Measurements from ENCODE around the gene CTSD.

CTSD gene

GRCh38 chr11:1742869-1743584, 20.7 kb downstream of the CTSD start:
- no peak for DNase-seq

DNA sequence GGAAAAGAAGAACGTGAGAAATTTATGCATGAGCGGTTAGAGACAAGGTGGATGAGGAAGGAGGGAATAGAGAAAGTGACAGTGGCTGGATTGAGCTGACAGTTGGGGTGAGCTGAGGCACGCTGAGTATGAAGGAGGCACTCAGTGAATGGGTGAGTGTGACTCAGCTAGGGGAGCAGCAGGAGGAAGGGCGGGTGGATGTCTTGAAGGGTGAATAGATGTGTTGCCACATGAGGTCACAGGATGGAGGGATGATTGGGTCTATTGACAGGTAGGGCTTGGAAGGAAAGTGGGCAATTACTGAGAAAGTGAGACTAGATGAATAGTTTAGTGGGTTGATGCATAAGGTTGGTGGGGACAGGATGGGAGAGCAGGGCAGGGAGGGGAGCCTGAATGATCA, 21.4 kb downstream of the CTSD start:
- DNase-seq = no peak

- no peak for DNase-seq
Observed at GRCh38 chr11:1741741-1742140, 22.0 kb downstream of the CTSD start.

GRCh38 chr11:1740786-1741530, 22.8 kb downstream of the CTSD start:
- no peak for DNase-seq

GRCh38 chr11:1739576-1739975, 24.2 kb downstream of the CTSD start:
- no peak for DNase-seq

DNA sequence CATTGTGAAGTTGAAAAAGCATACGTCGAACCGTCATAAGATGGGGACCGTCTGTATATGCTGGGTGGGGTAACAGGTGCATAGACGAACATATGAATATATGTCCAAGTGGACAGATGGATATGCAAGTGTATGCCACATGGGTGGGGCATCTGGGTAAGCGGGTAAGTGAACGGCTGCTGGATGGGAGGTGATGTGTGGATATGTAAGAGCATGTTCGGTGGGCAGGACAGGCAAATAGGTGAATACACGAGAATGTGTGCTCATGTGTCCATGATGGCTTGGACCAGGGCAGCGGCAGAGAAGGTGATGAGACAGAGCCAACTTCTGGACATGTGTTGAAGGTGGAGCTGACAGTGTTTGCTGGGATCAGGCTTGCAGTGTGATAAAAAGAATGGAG, 25.3 kb downstream of the CTSD start:
- DNase-seq = no peak

DNA sequence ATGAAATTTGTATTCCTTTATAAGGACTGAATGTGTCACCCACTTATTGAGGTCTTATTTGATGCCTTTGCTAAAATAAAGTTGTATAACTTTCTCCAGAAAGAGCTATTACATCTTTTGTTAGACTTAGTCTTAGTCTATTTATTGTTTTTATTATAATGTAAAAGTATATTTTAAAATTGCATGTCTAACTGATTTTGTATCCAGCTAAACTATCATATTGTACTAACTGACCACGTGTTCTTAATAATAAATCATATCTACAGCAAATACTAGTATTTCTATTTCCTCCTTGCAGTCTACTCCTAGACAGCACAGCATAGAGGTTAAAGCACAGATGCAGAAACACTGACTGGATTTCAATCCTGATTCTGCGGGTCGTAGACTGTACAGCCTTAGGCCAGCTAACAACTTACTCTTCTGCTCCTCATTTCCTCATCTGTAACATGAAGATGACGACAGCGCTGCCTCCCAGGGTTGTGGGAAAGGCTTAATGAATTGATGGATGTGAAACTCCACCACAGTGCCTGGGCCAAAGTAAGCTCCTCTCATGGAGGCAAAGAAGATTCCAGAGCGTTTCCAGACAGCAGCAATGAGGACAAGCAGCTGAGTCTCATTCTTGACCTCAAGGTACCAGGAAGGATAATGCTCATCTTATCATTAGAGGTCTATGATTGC, 26.5 kb downstream of the CTSD start:
- no peak for DNase-seq

DNA sequence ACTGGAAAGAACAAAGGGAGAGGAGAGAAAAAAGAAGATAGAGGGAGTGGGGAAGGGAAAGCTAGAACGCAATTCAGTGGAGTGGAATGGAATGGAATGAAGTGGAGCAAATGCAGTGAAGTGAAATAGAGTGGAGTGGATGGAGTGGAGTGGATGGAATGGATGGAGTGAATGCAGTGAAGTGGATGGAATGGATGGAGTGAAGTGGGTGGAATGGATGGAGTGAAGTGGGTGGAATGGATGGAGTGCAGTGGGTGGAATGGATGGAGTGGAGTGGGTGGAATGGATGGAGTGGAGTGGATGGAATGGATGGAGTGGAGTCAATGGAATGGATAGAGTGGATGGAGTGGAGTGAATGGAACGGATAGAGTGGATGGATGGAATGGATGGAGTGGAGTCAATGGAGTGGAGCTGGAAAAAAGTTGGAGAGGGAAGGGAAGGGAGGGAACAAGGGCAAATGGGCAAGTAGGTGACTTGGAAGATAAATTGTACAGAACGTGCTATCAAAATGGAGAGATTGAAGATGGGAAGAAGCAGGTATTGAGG, 27.2 kb downstream of the CTSD start:
- DNase-seq = no peak

GRCh38 chr11:1735271-1735670, 28.5 kb downstream of the CTSD start:
- DNase-seq = no peak

DNA sequence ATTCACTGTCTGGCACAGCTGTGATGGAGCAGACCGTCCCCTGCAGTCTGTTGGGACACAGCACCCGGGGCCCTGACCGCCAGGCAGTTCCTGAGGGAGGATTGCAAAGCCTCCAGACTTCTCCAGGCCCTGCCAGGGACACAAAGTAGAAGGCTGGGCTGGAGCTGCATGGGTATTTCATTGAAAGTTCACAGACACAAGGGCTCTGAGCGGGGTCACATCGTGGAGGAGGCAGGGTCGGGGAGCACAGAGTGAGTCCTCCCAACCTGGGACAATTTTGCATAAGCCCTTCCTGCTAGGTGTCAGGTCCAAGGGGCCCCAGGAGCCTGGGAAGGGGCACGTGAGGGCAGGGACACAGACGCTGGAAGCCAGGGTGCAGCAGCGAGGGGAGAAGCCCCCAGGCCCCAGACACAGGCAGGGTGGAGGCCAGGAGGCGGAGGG, 29.1 kb downstream of the CTSD start:
- no peak for DNase-seq

DNA sequence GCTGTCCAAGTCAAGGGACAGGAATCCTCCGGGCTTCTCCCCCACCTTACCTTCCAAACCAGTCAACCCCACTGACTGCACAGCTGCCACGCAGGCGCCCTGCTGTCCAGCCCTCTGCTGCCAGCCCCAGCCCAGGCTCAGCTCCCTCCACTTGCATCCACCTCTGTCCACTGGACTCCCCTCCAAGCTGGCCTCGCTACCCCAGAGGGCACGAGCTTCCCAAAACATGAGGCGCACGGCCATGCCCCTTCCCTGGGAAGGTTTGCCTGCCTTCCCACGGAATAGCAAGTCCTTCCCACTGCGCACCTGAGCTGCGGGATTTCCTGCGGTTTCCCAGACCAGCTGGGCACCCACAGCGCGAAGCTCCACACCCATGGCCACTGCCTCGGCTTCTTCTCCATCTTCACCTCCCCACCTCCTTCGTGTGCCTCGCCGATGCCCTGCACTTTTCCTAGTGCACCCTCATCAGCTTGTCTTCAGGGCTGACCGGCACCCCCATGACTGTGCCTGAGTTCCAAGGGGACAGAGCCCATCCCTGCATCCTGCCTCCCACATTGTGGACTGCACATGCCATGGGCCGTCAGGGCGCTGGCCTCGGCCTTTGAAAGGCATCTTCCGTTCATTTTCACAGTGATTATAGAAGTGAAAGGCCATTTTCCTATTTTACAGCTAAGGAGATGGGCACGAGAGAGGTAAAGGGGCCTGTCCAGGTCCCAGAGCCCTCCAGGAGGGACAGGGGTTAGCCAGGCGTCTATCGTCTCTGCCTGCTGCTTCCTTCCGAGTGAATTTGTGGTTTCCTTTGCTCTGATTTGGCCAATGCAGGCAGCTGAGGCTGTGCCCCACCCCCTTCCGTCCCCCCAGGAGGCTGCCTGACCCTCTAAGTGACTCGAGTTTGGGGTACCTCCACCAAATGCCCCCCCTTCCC, 29.7 kb downstream of the CTSD start:
- DNase-seq = no peak

DNA sequence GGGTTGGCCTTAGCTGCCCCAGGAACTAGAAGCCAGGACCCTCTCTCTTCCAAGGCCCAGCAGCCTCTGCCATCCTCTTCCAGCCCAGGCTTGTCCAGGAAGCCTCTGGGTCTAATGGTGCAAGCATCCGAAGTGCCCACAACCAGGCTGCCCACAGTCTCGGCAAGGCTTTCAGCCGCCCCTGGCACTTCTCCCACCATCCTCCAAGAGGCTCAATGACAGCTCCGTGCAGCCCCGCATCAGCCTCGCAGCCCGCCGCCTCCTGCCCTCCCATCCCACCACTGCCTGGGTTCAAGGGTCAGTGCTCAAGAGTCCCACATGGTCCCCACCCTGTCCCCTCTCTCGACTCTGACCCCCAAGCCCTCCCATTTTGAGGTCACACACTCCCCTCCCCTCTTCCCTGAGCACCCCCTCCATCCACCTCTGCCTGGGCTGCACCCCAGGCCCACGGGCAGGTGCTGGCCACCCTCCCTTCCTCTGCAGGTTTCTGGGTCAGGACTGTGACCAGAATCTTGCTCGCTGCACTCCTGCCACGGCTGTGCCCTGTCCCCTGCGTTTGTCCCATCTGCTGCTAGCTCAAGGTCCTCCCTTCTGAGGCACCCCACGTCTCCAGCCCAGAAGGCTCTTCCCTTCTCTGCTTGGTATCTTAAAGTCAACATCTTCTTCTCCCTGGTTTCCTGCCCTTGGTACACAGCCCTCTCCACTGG, 30.6 kb downstream of the CTSD start:
- no peak for DNase-seq

- DNase-seq = no peak
Observed at GRCh38 chr11:1732418-1733008, 31.2 kb downstream of the CTSD start.

- no peak for DNase-seq
Observed at GRCh38 chr11:1731451-1732059, 32.2 kb downstream of the CTSD start.

DNA sequence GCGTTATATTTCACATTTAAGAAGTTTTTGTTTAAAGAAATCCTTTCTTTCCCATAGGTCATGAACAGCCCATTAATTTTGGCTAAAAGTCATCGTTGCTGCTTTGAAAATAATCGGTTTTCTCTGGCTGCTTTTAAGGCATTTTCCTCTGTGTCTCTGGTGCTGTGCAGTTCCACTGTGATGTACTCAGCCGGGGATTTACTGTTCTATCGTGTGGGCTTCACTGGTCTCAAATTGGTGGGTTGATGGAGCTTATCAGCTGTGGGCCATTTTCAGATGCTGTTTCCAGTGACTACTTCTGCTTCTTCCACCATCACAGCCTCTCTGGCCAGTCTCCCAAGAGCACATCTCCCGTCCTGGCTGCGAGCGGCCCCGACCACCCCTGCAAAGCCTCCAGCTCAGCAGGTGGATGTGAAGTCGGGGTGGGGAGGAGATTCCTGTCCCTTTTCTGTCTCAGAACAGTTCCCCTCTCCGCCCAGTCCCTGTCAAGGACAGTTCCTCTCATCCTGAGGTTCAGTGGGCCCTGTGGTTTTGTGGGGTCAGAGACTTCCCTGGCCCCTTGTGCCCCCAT, 33.6 kb downstream of the CTSD start:
- DNase-seq = no peak

GRCh38 chr11:1729692-1730011, 34.1 kb downstream of the CTSD start:
- no peak for DNase-seq

GRCh38 chr11:1728931-1729691, 34.6 kb downstream of the CTSD start:
- no peak for DNase-seq

DNA sequence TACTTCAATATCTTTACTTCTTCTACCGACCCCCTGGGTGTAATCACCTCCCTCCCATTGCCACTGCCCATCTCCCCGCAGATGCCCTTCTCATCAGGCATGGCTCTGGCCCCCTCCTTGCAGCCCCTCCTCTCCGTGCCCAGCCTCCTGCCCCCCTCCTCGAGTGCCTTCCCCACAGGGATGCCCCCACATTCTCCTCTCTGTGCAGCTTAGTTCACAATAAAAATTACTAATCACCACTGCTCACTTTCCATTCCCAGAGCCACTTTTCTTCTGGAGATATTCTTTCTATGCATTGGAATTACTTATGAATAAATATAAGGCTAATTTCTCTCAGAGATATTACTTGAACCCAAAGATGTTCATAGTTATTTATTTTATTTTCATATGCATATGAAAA, 35.4 kb downstream of the CTSD start:
- DNase-seq = no peak

DNA sequence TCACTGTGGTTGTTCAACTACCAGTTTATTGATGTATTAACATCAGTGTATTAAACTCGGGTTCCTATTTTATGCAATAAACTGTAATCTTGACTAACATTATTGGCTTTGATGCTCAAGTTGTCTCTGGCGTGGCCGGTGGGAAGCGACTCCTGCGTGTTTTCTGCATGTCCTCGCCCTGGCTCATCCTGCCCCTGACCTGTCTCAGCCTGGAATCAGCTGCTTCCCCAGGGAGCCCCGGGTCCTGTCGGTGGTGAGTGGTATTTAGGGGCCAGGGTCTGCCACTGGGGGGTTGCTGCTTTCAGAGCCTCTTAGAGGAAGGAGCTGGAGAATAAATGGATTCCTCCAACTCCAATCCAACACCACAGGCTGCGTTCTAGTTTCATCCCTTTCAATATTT, 35.9 kb downstream of the CTSD start:
- no peak for DNase-seq

DNA sequence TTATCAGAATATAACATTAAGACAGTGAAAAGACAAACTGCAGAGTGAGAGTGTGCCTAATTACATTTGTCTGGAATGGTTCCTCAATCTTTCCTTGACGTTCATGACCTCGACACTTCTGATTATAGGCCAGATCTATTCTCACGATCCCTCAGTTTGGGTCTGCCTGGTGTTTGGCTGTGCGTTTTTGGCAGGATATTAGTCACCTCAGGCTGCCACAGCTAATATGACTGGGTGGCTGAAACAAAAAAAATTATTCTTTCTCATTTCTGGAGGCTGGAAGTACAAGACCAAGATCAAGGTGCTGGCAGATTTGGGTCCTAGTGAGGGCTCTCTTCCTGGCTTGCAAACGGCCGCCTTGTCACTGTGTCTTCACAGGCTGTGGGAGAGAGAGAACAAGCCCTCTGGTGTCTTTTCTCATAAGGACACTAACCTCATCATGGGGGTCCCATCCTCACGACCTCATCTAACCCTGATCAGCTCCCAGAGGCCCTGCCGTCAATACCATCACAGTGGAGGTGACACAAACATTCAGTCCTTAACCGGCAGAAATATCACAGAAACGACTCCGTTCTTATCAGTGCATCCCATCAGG, 36.5 kb downstream of the CTSD start:
- no peak for DNase-seq

Data from NCI-H1092 treated with DMSO at 0.1 percent for 48 hours (cell line).